ENCODE data around the gene FZD1. TPM values are rescaled to one million over a fixed set of nuclear protein-coding genes. Genes with fewer than 3 reads are reported as not detected.

Gene FZD1
- total RNA-seq, 1 experiment from 2014 or later: 3.7 TPM

DNA sequence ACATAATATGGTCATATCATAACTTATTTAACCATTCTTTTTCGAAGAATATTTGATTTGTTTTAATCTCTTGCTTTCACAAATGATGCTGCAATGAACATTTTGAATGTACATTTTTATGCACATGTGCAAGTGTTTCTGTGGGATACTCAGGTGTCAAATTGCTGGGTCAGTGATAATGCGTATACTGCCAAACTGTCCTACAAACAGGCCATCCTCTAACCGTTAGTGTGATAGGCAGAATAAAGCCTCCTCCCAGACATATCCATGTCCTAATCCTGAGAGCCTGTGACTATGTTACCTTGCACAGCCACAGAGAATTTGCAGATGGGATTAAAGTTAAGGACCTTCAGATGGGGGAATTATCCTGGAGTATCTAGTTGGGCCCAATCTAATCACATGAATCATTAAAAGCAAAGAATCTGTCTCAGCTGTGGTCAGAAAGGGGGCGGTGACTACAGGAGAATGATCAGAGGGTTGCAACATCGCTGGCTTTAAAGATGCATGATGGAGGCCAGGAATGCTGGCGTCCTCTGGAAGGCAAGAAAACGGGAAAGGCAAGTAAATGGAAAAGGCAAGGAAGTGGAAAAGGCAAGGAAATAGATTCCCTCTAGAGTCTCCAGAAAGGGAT is 46.7 kb downstream of the FZD1 start:
- Histone ChIP-seq H3K27ac (ENCODE audit: low read depth, low read length) (no peak overlapping the region), H3K9ac (ENCODE audit: low read length) (no peak overlapping the region), H3K79me2 (ENCODE audit: insufficient read depth, low read length) (no peaks in the 10 kb centered on the region), H3K27me3 (ENCODE audit: insufficient read depth, low read length) (no peaks in the 10 kb centered on the region), H3K4me1 (ENCODE audit: control insufficient read depth in 1 of 2, insufficient read depth in 2 of 2, low read length in 2 of 2) (no peaks in the 10 kb centered on the region), H3K9me3 (ENCODE audit: control insufficient read depth in 1 of 2, insufficient read depth in 1 of 2, low read depth in 1 of 2, low read length in 2 of 2) (no peaks in the 10 kb centered on the region), H3K9me2 (ENCODE audit: insufficient read depth) (no peaks in the 10 kb centered on the region), H3K4me3 (replicated peaks in 1 of 2; ENCODE audit: low read depth in 1 of 2, low read length in 2 of 2) (no peak overlapping the region), H3K36me3 (ENCODE audit: control insufficient read depth in 1 of 2, insufficient read depth in 2 of 2, low read length in 2 of 2) (no peaks in the 10 kb centered on the region), H4K20me1 (ENCODE audit: insufficient read depth) (no peaks in the 10 kb centered on the region), H2AFZ (ENCODE audit: low read depth, low read length, poor library complexity, severe bottlenecking) (no peak overlapping the region), H3K4me2 (ENCODE audit: low read length) (no peak overlapping the region)
- RAD21 ChIA-PET (ENCODE audit: low non-redundant PET in 1 of 2, low total read pairs in 2 of 2, uncharacterized antibody in 2 of 2, unreplicated experiment in 2 of 2): no interaction called here
- DNase-seq (ENCODE audit: low read depth, low spot score): no peak
- no peak for TF ChIP-seq ELF1 (IDR thresholded peaks at IDR 0.05; ENCODE audit: borderline replicate concordance, low read depth)
- TF ChIP-seq ZFX (IDR thresholded peaks at IDR 0.05): no peak
- TF ChIP-seq SIN3A (IDR thresholded peaks at IDR 0.05; ENCODE audit: low read depth): no peak
- TF ChIP-seq CBX3 (IDR thresholded peaks at IDR 0.05; ENCODE audit: low read depth): no peak
- no peak for TF ChIP-seq EZH2 (IDR thresholded peaks at IDR 0.05)
- POLR2A ChIA-PET: no interaction called here
- intact Hi-C loops (cut with micrococcal nuclease): no loop called here
- CTCF ChIA-PET: no interaction called here
- ATAC-seq: no peak
- BruUV-seq (replicated peaks): no TSS peak

DNA sequence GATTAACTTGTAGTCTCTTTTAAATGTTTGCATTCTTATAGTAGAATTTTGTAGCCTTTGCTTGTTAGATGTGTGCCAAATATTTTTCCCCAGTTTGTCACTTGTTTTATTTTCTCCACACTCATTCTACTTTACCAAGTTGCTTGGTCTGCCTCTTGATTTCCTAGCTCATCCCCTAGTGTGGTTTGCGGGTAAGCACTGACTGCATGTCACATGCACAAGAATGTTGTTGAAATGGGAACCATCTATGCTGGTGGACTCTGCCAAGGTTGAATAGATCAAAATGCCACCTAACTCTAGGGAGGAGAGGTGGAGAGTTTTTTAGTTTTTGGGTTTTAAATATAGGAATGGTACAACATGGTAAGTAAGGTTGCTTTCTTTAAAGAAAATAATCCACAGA is 47.6 kb downstream of the FZD1 start:
- no TSS peak for BruUV-seq (replicated peaks)
- CTCF ChIA-PET: no interaction called here
- Histone ChIP-seq H3K9ac (ENCODE audit: low read length) (no peak overlapping the region), H3K9me2 (ENCODE audit: insufficient read depth) (no peaks in the 10 kb centered on the region), H3K4me1 (ENCODE audit: control insufficient read depth in 1 of 2, insufficient read depth in 2 of 2, low read length in 2 of 2) (no peaks in the 10 kb centered on the region), H3K4me3 (replicated peaks in 1 of 2; ENCODE audit: low read depth in 1 of 2, low read length in 2 of 2) (no peak overlapping the region), H3K27ac (ENCODE audit: low read depth, low read length) (no peak overlapping the region), H3K27me3 (ENCODE audit: insufficient read depth, low read length) (0 out of 2 replicates have a peak, but pooled peaks cover 4% of the 10 kb centered on the region), H3K79me2 (ENCODE audit: insufficient read depth, low read length) (no peaks in the 10 kb centered on the region), H2AFZ (ENCODE audit: low read depth, low read length, poor library complexity, severe bottlenecking) (no peak overlapping the region), H3K36me3 (ENCODE audit: control insufficient read depth in 1 of 2, insufficient read depth in 2 of 2, low read length in 2 of 2) (no peaks in the 10 kb centered on the region), H3K4me2 (ENCODE audit: low read length) (no peak overlapping the region), H4K20me1 (ENCODE audit: insufficient read depth) (no peaks in the 10 kb centered on the region), H3K9me3 (ENCODE audit: control insufficient read depth in 1 of 2, insufficient read depth in 1 of 2, low read depth in 1 of 2, low read length in 2 of 2) (no peaks in the 10 kb centered on the region)
- intact Hi-C loops (cut with micrococcal nuclease): no loop called here
- POLR2A ChIA-PET: no interaction called here
- ATAC-seq (no peak), DNase-seq (ENCODE audit: low read depth, low spot score) (no peak)
- RAD21 ChIA-PET (ENCODE audit: low non-redundant PET in 1 of 2, low total read pairs in 2 of 2, uncharacterized antibody in 2 of 2, unreplicated experiment in 2 of 2): no interaction called here
- TF ChIP-seq EGR1 (IDR thresholded peaks at IDR 0.05; ENCODE audit: low read depth) (no peak), EZH2phosphoT487 (IDR thresholded peaks at IDR 0.05; ENCODE audit: borderline replicate concordance) (no peak), MAX (IDR thresholded peaks at IDR 0.05) (no peak), CBX3 (IDR thresholded peaks at IDR 0.05; ENCODE audit: low read depth) (no peak), RAD21 (IDR thresholded peaks at IDR 0.05; ENCODE audit: low read depth) (no peak), YY1 (IDR thresholded peaks at IDR 0.05; ENCODE audit: extremely low read depth, insufficient replicate concordance, low read depth, low read length) (no peak), EZH2 (IDR thresholded peaks at IDR 0.05) (no peak), JUND (IDR thresholded peaks at IDR 0.05) (no peak)
- TF ChIP-seq, protein P1, sequence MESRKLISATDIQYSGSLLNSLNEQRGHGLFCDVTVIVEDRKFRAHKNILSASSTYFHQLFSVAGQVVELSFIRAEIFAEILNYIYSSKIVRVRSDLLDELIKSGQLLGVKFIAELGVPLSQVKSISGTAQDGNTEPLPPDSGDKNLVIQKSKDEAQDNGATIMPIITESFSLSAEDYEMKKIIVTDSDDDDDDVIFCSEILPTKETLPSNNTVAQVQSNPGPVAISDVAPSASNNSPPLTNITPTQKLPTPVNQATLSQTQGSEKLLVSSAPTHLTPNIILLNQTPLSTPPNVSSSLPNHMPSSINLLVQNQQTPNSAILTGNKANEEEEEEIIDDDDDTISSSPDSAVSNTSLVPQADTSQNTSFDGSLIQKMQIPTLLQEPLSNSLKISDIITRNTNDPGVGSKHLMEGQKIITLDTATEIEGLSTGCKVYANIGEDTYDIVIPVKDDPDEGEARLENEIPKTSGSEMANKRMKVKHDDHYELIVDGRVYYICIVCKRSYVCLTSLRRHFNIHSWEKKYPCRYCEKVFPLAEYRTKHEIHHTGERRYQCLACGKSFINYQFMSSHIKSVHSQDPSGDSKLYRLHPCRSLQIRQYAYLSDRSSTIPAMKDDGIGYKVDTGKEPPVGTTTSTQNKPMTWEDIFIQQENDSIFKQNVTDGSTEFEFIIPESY (IDR thresholded peaks at IDR 0.05; ENCODE audit: extremely low read depth, insufficient replicate concordance, low read length): no peak
